Heart right ventricle (tissue), 16 donors: ENCODE results near the gene SMYD3. TPM values are rescaled to one million over a fixed set of nuclear protein-coding genes. Genes with fewer than 3 reads are reported as not detected.

Experiments used
- ATAC-seq, 8 donors: fragments of 200-7000 bp; cut with Tn5 transposase; one replicate each; pipeline ENCODE4 v1.9.1; 2020; ENCODE audit warnings: mild to moderate bottlenecking in 8 of 8, moderate library complexity in 8 of 8, moderate number of reproducible peaks in 1 of 8
- DNase-seq, 2 donors: peaks; one replicate each; pipeline ENCODE4 v3.0.0-alpha.2; 2020
- H3K27ac ChIP-seq, 10 donors: fragments of 200-600 bp; sonication (generic) in 2 of 10; one replicate each; pipeline versions ENCODE4 v1.5.0 to v1.8.0; 2020 to 2022; ENCODE audit warnings: mild to moderate bottlenecking in 3 of 10
- H3K27me3 ChIP-seq, 7 donors: fragments of 200-600 bp; one replicate each; pipeline ENCODE4 v1.8.0; 2021 to 2022; ENCODE audit warnings: mild to moderate bottlenecking in 2 of 7
- H3K36me3 ChIP-seq, 9 donors: fragments of 200-600 bp; sonication (generic) in 1 of 9; one replicate each; pipeline versions ENCODE4 v1.5.0 to v1.8.0; 2020 to 2022; ENCODE audit warnings: mild to moderate bottlenecking in 2 of 9
- H3K4me1 ChIP-seq, 9 donors: fragments of 200-600 bp; sonication (generic) in 1 of 9; one replicate each; pipeline versions ENCODE4 v1.5.0 to v1.8.0; 2020 to 2022; ENCODE audit warnings: mild to moderate bottlenecking in 4 of 9
- H3K4me3 ChIP-seq, 10 donors: fragments of 200-600 bp; sonication (generic) in 2 of 10; one replicate each; pipeline versions ENCODE4 v1.5.0 to v1.8.0; 2020 to 2022; ENCODE audit warnings: mild to moderate bottlenecking in 7 of 10, moderate library complexity in 2 of 10
- H3K9me3 ChIP-seq, 11 donors: fragments of 200-600 bp in 10 of 11; sonication (generic) in 2 of 11; one replicate each; pipeline versions ENCODE4 v1.5.0 to v1.8.0; 2013 to 2022; ENCODE audit warnings: mild to moderate bottlenecking in 2 of 11, control low read depth in 1 of 11, moderate library complexity in 1 of 11
- CTCF ChIP-seq, 9 donors: fragments of 200-600 bp; sonication (generic) in 2 of 9; IDR thresholded peaks; one replicate each; pipeline versions ENCODE4 v1.5.0 to v1.8.0; 2021 to 2022; ENCODE audit warnings: antibody characterized with exemption in 9 of 9, mild to moderate bottlenecking in 5 of 9, moderate library complexity in 1 of 9
- WGBS, 2 donors: extraction: QIAGEN DNeasy Blood & Tissue Kit; methylation state at CpG; one replicate each; pipeline ENCODE4 v1.1.7; 2013; ENCODE audit warnings: inconsistent platforms in 1 of 2; 5-methylcytosine and 5-hydroxymethylcytosine counted together
- intact Hi-C, 10 donors: fragments of 100-400 bp; cut with DNase I; formaldehyde crosslinking; loops; one replicate each; pipeline versions ENCODE4 v1.11.1 to v1.14.2; 2022
- polyA plus RNA-seq, 2 donors: library from polyadenylated mRNA; stranded (reverse); fragments of 200-250 nt; gene quantifications; one replicate each; pipeline ENCODE4 v1.2.3, GENCODE V29; 2013
- total RNA-seq, 10 donors: library from RNA; stranded (reverse); fragmentation: NEBNext Ultra II Directional in 3 of 10; extraction: Animal tissue kit (Norgen Biotek cat#: 25700) in 3 of 10; gene quantifications; one replicate each; pipeline versions ENCODE4 v1.2.1 to v1.2.4, GENCODE V29; 2021 to 2023
- donor health status: Arrhythmogenic right ventricular cardiomyopathy.
- donor health status: ischemic (EF 13 %, LVEDD 7.1; RV severe dilation, severe dysfunction).
- donor health status: healthy with polysubstance abuse.
- donor health status: DM: no; HTN: yes; CAD: no.
- donor health status: DM: no; HTN: no; CAD: no.
- donor health status: ischemic (EF 25% LVEDD 6.9; RV normal size, moderate dysfunction).
- donor health status: ischemic (EF 25% LVEDD 5.7; RV mildly dilated, moderate dysfunction).
- donor health status: healthy.
- donor health status: DM: yes; HTN: yes; CAD: no.
- donor health status: Ischemic cardiomyopathy.
- donor health status: ischemic (EF 35%, LVEDD 5.7; RV mildly dilated, moderate dysfunction).
- donor health status: nonischemic (EF 11% LVEDD 7.7; RV severe dilation, severe dysfunction).
- donor health status: DM: yes; HTN: yes; CAD: no.
- donor health status: PGD.
- donor health status: ischemic (EF 29% LVEDD 5.4; RV normal size, mild dysfunction).
- donor health status: nonischemic (EF 23%, LVEDD 6.1; RV moderate dilation, normal function).

Gene SMYD3
- total and polyA plus RNA-seq, 12 donors, result 5.9 to 13.9 (median 8.1) TPM

DNA sequence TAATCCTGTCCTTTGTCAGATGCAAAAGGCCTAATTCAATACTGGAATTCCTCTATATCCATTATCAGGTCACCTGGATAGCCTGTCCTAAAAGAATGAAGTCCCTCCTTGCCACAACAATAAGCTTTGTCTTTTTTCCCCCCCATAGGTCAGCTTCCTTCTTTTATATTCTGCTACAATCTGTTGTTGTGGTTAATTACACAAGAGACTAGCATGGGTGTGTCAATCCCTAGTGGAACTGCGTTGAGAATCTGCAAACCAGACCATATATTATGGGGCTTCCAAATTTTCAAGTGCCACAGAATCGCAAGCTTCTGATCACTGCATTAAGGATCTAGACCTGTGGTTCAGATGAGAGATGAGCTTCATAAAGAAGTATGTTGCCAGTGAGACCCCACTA is 349.6 kb downstream of the SMYD3 start:
- intact Hi-C loops, result no loop called here

GRCh38 chr1:246156847-246157246 is 350.2 kb downstream of the SMYD3 start:
- ATAC-seq, result no peak
- Histone ChIP-seq H3K36me3 (no peaks in the 10 kb centered on the region), H3K4me1 (peaks cover 0 to 46% (median 5%) of the 10 kb centered on the region in 9 donors), H3K27ac (peak overlapping the region in 1 of 10 donors; percentile 45), H3K4me3 (no peak overlapping the region), H3K9me3 (no peaks in the 10 kb centered on the region), H3K27me3 (no peaks in the 10 kb centered on the region)
- WGBS, 2 donors, result 97% methylated on average over 12 of the region's 12 CpGs
- intact Hi-C loops, result no loop called here
- no peak for TF ChIP-seq CTCF (IDR thresholded peaks at IDR 0.05)
- DNase-seq, result no peak

More for the DNA sequence above, 349.6 kb downstream of the SMYD3 start:
- no peak for TF ChIP-seq CTCF (IDR thresholded peaks at IDR 0.05)
- Histone ChIP-seq H3K4me3 (no peak overlapping the region), H3K36me3 (no peaks in the 10 kb centered on the region), H3K27ac (no peak overlapping the region), H3K4me1 (peaks cover 0 to 39% (median 5%) of the 10 kb centered on the region in 9 donors), H3K9me3 (no peaks in the 10 kb centered on the region), H3K27me3 (no peaks in the 10 kb centered on the region)
- WGBS, 2 donors, result 69 to 78% methylated on average over 2 of the region's 2 CpGs
- DNase-seq (no peak), ATAC-seq (no peak)

GRCh38 chr1:246155923-246156322 is 351.2 kb downstream of the SMYD3 start:
- H3K36me3 ChIP-seq, result no peaks in the 10 kb centered on the region
- H3K27me3 ChIP-seq, result no peaks in the 10 kb centered on the region
- H3K9me3 ChIP-seq, result no peaks in the 10 kb centered on the region
- intact Hi-C loops, result no loop called here
- DNase-seq (no peak), ATAC-seq (peak in 1 of 8 donors; percentile 75)
- H3K4me3 ChIP-seq, result no peak overlapping the region
- WGBS, 2 donors, result 60 to 86% methylated on average over 4 of the region's 4 CpGs
- peak overlapping the region in 2 of 10 donors; percentile 32 to 45 for H3K27ac ChIP-seq
- no peak for TF ChIP-seq CTCF (IDR thresholded peaks at IDR 0.05)
- peaks cover 0 to 49% (median 5%) of the 10 kb centered on the region in 9 donors for H3K4me1 ChIP-seq

- Histone ChIP-seq H3K36me3 (no peaks in the 10 kb centered on the region), H3K4me3 (no peak overlapping the region), H3K4me1 (peaks cover 0 to 49% (median 5%) of the 10 kb centered on the region in 9 donors), H3K27ac (no peak overlapping the region), H3K9me3 (peaks cover 0 to under 1% (median 0%) of the 10 kb centered on the region in 11 donors), H3K27me3 (no peaks in the 10 kb centered on the region)
- ATAC-seq (no peak), DNase-seq (no peak)
- WGBS, 2 donors, result 97% methylated on average over 3 of the region's 3 CpGs
- intact Hi-C loops, result no loop called here
- TF ChIP-seq CTCF (IDR thresholded peaks at IDR 0.05), result no peak
Measured at GRCh38 chr1:246153796-246154212, 353.3 kb downstream of the SMYD3 start.
